NCI-H2171 treated with DMSO at 0.1 percent for 48 hours (cell line): Measurements from ENCODE around the gene ZNF678.

Experiments used
- DNase-seq: peaks from one replicate; lab custom pipeline; 2025; lab: John Stamatoyannopoulos, UW

Gene ZNF678

DNA sequence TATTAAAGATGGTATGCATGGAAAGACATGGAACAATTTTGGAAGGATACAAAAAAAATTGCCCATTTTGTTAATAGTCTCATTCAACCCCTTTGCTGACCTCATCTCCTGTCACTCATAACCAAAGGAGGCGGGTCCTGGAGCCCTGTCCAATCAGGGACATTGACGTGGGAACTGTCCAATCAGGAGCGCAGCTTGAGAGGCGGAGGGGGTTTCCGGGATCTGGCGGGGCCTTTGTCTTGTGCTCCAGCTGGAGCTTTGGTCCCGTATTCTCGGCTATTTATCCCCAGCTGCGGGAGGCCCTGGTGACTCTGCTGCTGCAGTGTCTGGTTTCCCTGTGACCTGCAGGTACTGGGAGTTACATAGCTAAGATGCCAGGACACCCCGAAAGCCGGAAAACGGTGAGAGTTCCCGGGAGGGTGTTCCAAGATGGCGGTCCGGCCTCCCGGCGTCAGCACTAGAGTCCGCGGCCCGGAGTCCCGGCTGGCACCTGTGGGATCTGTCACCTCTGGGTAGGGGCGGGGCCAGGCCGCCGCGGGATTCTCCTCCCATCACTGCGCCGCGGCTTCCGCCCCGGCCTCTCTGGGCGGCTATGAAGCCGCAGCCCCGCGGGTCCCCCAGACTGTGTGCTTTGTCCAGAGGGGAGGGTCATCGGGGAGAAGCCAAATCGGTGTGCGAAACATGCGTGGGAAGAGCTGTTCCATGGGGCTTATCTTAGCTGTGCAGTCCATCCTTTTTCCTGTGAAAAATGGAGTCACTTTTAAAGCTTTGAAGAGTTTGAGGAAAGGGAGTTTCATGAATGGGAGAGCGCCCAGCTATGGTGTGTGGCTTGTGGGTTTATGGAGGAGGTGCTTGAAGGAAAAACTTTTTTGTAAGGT, at the start of gene ZNF678:
TSS of gene ZNF678 (plus strand) at position 233 of the 878 bp plus-strand sequence. CDS start 87,436 bp downstream, outside the sequence.
- peak; percentile 96 for DNase-seq

GRCh38 chr1:227518876-227519275, 44.5 kb upstream of the ZNF678 start:
- DNase-seq, result no peak

DNA sequence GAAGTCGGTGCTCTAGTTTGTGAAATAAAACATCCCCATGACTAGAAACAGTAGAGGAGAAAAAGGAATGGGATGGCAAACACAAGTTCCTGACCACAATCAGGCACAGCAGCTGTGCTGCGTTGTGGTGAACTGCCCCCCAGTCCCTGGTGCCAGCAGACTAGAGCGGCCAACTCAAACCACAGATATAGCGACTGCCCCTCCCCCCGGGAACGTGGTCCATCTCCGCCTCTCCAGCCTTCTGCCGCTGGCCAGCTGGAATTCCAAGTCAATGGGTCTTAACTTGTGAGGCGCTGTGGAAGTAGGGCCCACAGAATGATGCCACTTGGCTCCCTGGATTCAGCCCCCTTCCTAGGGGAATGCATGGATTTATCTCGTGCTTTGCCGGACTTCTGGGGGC, 41.6 kb upstream of the ZNF678 start:
- no peak for DNase-seq

GRCh38 chr1:227526524-227526923, 36.8 kb upstream of the ZNF678 start:
- no peak for DNase-seq

- DNase-seq, result peak; percentile 75
These were observed 31.2 kb upstream of the ZNF678 start for GRCh38 chr1:227532019-227532619.

- DNase-seq, result no peak
These were observed 22.9 kb upstream of the ZNF678 start for GRCh38 chr1:227540170-227541098.

DNA sequence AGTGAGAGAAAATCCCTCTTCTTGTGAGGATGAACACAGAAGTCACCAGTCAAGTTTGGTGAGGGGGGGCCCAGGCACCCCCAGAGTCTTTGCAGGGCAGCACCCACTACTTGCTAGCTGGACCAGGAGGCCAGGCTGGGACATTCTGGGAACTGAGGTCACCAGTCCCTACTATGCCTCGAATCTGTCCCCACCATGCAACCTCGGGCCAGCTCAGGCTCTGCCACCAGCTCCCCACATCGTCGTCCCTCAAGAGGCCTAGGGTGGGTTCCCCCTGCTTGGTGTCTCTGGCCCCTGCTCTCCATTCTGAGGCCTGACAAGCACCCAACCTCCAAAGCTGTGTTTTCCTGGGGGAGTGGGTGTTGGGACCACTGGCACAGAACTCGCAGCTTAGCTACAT, 22.2 kb upstream of the ZNF678 start:
- DNase-seq, result no peak

GRCh38 chr1:227541796-227542152, 21.6 kb upstream of the ZNF678 start:
- no peak for DNase-seq

DNA sequence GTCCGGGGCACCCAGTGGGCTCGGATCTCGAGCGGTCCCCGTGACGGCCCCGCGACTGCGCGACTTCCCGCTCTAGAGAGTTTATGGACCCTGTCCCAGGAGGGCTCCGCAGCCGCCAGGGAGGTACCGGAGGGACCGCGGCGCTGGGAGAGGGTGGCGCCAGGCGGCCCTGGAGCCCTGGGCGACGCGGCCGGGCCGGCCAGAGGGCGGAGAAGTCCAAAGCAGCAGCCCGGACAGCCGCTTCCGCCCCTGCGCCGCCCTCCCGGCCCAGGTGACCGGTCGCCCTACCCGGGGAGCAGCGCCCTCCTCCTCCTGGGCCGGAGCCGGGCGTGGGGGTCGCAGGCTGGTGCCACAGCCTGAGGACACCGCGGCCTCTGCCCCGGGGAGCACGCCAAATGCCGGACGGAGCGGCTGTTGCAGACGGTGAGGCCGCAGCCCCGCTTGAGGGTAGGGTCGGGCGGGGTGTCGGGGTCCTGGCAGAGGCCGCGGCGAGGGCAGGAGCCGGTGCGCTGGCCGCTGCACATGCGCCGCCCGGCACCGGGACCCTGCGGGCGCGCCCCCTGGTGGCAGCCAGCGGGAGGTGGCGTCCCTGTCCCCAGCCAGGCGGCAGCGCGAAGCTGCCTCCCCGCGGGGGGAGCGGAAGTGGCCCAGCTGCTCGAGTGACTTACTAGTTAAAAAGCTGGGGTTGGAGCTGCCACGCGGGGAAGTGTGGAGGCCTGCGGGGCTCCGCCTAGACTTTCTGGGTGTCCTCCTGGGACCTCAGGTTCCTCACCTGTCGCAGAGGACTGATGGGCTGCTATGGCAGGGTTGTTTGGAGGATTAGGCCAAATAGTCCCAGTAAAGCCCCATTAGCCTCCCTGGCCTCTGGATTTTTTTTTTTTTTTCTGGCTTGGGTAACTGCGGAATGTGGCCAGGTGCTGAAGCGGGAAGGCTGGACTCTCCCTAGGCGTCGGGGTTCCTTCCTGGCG, 20.9 kb upstream of the ZNF678 start:
- peak; percentile 78 for DNase-seq

DNA sequence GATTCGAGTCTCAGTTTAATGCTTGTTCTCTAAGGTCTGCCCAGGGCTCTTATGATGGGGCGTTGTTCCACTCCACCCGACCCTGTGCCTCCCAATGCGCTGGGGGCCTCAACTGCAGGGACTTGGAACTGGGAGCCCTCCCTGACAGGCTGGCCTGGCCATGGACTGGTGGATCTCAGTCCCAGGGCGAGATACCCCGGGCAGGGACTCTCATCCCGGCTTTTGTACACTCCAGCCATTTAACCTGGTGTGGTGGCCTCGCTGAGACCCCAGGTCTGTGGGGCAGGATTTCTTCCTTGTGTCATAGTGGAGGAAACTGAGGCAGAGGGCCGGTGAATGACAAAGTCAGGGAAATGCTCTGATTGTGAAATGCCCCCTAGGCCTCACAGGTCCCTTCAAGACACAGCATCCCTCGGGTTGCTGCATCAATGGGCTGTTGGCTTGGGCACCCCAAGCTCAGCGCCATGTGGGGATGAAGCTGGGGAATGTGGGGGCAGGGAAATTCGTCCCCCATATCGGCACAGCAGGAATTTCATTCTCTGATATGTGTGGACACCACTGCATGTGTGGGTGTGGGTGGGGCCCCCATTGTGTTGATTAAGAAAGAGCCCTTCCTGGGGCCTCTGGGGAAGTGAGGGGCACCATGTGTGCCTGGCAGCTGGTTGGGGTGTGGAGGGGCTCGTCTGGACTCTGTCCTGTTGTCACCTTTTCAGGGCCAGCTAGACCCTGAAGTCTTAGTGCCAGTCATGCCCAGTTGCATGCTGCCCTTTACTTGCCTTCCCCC, 19.9 kb upstream of the ZNF678 start:
- DNase-seq, result no peak

- no peak for DNase-seq
These were observed 19.0 kb upstream of the ZNF678 start for GRCh38 chr1:227544067-227545050.

DNA sequence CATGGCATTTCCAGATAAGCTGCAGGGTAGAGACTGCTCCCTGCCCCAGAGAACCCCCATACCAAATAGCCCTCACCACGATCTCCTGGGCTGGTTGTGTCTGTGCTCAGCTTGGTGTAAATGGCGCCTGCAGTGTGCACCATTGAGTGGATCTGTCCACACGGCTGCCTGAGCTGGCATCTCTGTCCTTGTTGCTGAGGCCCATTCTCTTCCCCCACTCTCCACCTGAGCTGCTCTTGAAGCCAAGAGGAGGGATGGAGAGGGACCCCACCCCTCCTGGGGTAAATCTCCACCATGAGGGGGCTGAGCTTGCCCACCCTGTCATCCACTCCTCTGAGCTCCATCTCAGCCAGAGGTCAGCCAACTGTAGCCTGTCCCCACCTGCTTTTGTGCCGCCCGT, 18.0 kb upstream of the ZNF678 start:
- no peak for DNase-seq

GRCh38 chr1:227546059-227546458, 17.3 kb upstream of the ZNF678 start:
- no peak for DNase-seq

- no peak for DNase-seq
These were observed 16.6 kb upstream of the ZNF678 start for GRCh38 chr1:227546598-227547309.

GRCh38 chr1:227547310-227548118, 15.8 kb upstream of the ZNF678 start:
- DNase-seq, result no peak

DNA sequence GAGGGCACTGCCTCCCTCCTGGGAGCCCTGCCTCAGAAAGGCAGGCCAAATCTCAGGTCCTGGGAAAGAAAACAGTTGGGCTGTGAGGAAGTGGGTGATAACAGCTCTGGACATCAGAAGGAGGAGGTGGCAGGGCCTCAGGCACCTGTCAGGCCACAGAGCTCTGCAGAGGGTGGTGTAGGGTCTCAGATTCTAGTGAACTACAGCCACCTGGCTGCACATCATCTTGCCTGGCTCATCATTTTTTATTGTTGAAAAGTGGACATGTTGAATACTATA, 15.3 kb upstream of the ZNF678 start:
- DNase-seq, result no peak

DNA sequence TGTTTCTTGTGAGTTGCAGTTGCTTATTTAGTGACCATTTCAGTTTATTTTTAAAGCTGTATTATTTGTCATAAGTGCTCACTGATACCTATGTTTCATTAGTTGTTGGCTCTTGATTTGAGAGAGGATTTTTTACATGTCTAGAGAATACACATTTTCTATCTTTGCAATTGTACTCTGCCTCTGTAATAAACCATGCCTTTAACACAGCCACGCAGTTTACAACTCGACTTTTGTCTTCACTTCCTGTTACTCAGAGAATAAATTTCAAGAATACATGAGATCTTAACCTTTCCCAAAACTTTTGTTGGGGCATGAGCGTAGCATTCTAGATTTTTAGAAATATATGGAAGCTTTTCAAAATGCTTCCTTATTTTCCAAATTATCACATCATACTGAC, 14.9 kb upstream of the ZNF678 start:
- DNase-seq, result no peak

- no peak for DNase-seq
These were observed 13.5 kb upstream of the ZNF678 start for GRCh38 chr1:227549892-227550291.
